Fibroblast of lung (primary cell): ENCODE measurements around the gene DNAJC1. TPM values are rescaled to one million over a fixed set of nuclear protein-coding genes. Genes with fewer than 3 reads are reported as not detected.

ENCODE experiments used
- DNase-seq, 2 donors: peaks; one replicate each; pipeline versions ENCODE4 v3.0.0 to v3.0.0-alpha.2; 2010; ENCODE audit warnings: low read depth in 2 of 2
- H2AFZ ChIP-seq: 2 replicates; pipeline ENCODE4 v1.5.1; 2012; ENCODE audit warnings: low read length, control low read depth, inconsistent platforms
- H3K27ac ChIP-seq: 2 replicates; pipeline ENCODE4 v1.5.1; 2011; ENCODE audit warnings: low read length, control low read depth; ENCODE audit not compliant: insufficient read depth
- H3K27me3 ChIP-seq: 2 replicates; pipeline ENCODE4 v1.5.1; 2011; ENCODE audit warnings: mild to moderate bottlenecking, low read length; ENCODE audit not compliant: control insufficient read depth, insufficient read depth
- H3K36me3 ChIP-seq: 2 replicates; pipeline ENCODE4 v1.5.1; 2011; ENCODE audit warnings: low read length; ENCODE audit not compliant: control insufficient read depth, insufficient read depth
- H3K4me1 ChIP-seq: 2 replicates; pipeline ENCODE4 v1.5.1; 2011; ENCODE audit warnings: low read length; ENCODE audit not compliant: control insufficient read depth, insufficient read depth; ENCODE audit errors: extremely low read depth
- H3K4me2 ChIP-seq: 2 replicates; pipeline ENCODE4 v1.5.1; 2011; ENCODE audit warnings: low read length, control low read depth; ENCODE audit not compliant: insufficient read depth; ENCODE audit errors: extremely low read depth
- H3K4me3 ChIP-seq, 4 experiments: fragments of 200-600 bp in 1 of 4; sonication (generic) in 1 of 4; replicated peaks in 1 of 4; 2 replicates each; pipeline ENCODE4 v1.5.1; 2011 to 2016; ENCODE audit warnings: low read length in 4 of 4, low read depth in 3 of 4, mild to moderate bottlenecking in 3 of 4, control low read depth in 2 of 4, inconsistent platforms in 1 of 4, mixed read lengths in 1 of 4; ENCODE audit not compliant: insufficient read depth in 1 of 4; ENCODE audit errors: control extremely low read depth in 1 of 4
- H3K79me2 ChIP-seq: 2 replicates; pipeline ENCODE4 v1.5.1; 2012; ENCODE audit warnings: mild to moderate bottlenecking, low read length, inconsistent platforms; ENCODE audit not compliant: control insufficient read depth, insufficient read depth
- H3K9ac ChIP-seq: 2 replicates; pipeline ENCODE4 v1.5.1; 2011; ENCODE audit warnings: mild to moderate bottlenecking, low read length, control low read depth; ENCODE audit not compliant: insufficient read depth
- H3K9me3 ChIP-seq: 2 replicates; pipeline ENCODE4 v1.5.1; 2012; ENCODE audit warnings: low read depth, low read length; ENCODE audit not compliant: control insufficient read depth, insufficient read depth
- H4K20me1 ChIP-seq: 2 replicates; pipeline ENCODE4 v1.5.1; 2011; ENCODE audit warnings: low read length; ENCODE audit not compliant: control insufficient read depth, insufficient read depth; ENCODE audit errors: extremely low read depth
- CTCF ChIP-seq, 2 donors: IDR thresholded peaks in 1 of 2; conservative IDR thresholded peaks in 1 of 2; 1 replicate in 1 of 2; 2 replicates in 1 of 2; pipeline ENCODE4 v1.5.1; 2011 to 2012; ENCODE audit warnings: low read length in 2 of 2, control low read depth in 1 of 2, inconsistent platforms in 1 of 2, low read depth in 1 of 2, mild to moderate bottlenecking in 1 of 2
- EZH2 ChIP-seq: IDR thresholded peaks from 2 replicates; pipeline ENCODE4 v1.5.1; 2012; ENCODE audit warnings: low read length, control low read depth, mild to moderate bottlenecking; ENCODE audit errors: missing control alignments
- polyA plus RNA-seq, 2 donors: library from polyadenylated mRNA; depleted of rRNA in 1 of 2; stranded (reverse) in 1 of 2; unstranded in 1 of 2; fragments of >200 nt; gene quantifications; 2 replicates each; pipeline ENCODE4 v1.2.1, GENCODE V29; 2011 to 2012; ENCODE audit warnings: missing spikeins in 1 of 2
- total RNA-seq: library from RNA; depleted of rRNA; stranded (reverse); fragments of >200 nt; gene quantifications from 2 replicates; pipeline ENCODE4 v1.2.1, GENCODE V29; 2014

Gene DNAJC1
- total and polyA plus RNA-seq, 2 donors (not counting 1 experiment from before 2014, with no cell fraction given): 27.7 to 46.2 TPM

GRCh38 chr10:21927631-21928353 lies 75.7 kb downstream of the DNAJC1 start:
- Histone ChIP-seq H3K9me3 (no peaks in the 10 kb centered on the region), H3K9ac (no peak overlapping the region), H3K4me1 (peaks cover 10% of the 10 kb centered on the region), H3K27me3 (no peaks in the 10 kb centered on the region), H2AFZ (no peak overlapping the region), H3K79me2 (no peaks in the 10 kb centered on the region), H3K36me3 (no peaks in the 10 kb centered on the region), H3K4me3 (no peak overlapping the region), H3K4me2 (peak overlapping the region; percentile 54), H4K20me1 (no peaks in the 10 kb centered on the region), H3K27ac (no peak overlapping the region)
- TF ChIP-seq EZH2 (no peak), CTCF (conservative IDR thresholded peaks at IDR 0.05 in 1 of 2, IDR thresholded peaks at IDR 0.05 in 1 of 2; ENCODE audit: low read depth in 1 of 2, low read length in 2 of 2) (no peak)
- DNase-seq: peak; percentile 66 to 84

- H3K4me3 ChIP-seq: no peak overlapping the region
- no peaks in the 10 kb centered on the region for H3K27me3 ChIP-seq
- no peaks in the 10 kb centered on the region for H4K20me1 ChIP-seq
- H3K36me3 ChIP-seq: no peaks in the 10 kb centered on the region
- no peak overlapping the region for H2AFZ ChIP-seq
- H3K79me2 ChIP-seq: no peaks in the 10 kb centered on the region
- TF ChIP-seq CTCF (conservative IDR thresholded peaks at IDR 0.05 in 1 of 2, IDR thresholded peaks at IDR 0.05 in 1 of 2; ENCODE audit: low read depth in 1 of 2, low read length in 2 of 2) (no peak), EZH2 (no peak)
- peak overlapping the region; percentile 54 for H3K4me2 ChIP-seq
- no peak overlapping the region for H3K9ac ChIP-seq
- H3K9me3 ChIP-seq: no peaks in the 10 kb centered on the region
- H3K4me1 ChIP-seq: peaks cover 10% of the 10 kb centered on the region
- DNase-seq: peak; percentile 91 to 97
- H3K27ac ChIP-seq: no peak overlapping the region
Observed at GRCh38 chr10:21926949-21927348, 76.6 kb downstream of the DNAJC1 start.

- H4K20me1 ChIP-seq: no peaks in the 10 kb centered on the region
- no peak overlapping the region for H3K4me2 ChIP-seq
- H3K9ac ChIP-seq: no peak overlapping the region
- no peaks in the 10 kb centered on the region for H3K36me3 ChIP-seq
- DNase-seq: peak in 1 of 2 donors; percentile 30
- H2AFZ ChIP-seq: no peak overlapping the region
- H3K4me1 ChIP-seq: peaks cover 10% of the 10 kb centered on the region
- no peaks in the 10 kb centered on the region for H3K9me3 ChIP-seq
- TF ChIP-seq EZH2 (no peak), CTCF (conservative IDR thresholded peaks at IDR 0.05 in 1 of 2, IDR thresholded peaks at IDR 0.05 in 1 of 2; ENCODE audit: low read depth in 1 of 2, low read length in 2 of 2) (no peak)
- H3K79me2 ChIP-seq: no peaks in the 10 kb centered on the region
- no peak overlapping the region for H3K4me3 ChIP-seq
- no peak overlapping the region for H3K27ac ChIP-seq
- H3K27me3 ChIP-seq: no peaks in the 10 kb centered on the region
Observed at GRCh38 chr10:21926358-21926925, 77.1 kb downstream of the DNAJC1 start.
